NCI-H2107 treated with DMSO at 0.1 percent for 48 hours (cell line): ENCODE results near the gene SETD1A.
"Not testable (repeated sequence)": the region's sequence is repeated elsewhere in the genome, so short reads cannot be mapped to it uniquely, and the experiment has no call there.

Source experiments
- DNase-seq: peaks from one replicate; lab custom pipeline; 2025; ENCODE audit not compliant: unreplicated experiment; lab: John Stamatoyannopoulos, UW

SETD1A gene

GRCh38 chr16:30929167-30929566 lies 28.4 kb upstream of the SETD1A start:
- no peak for DNase-seq

- no peak for DNase-seq
These were observed 27.4 kb upstream of the SETD1A start for GRCh38 chr16:30930160-30930571.

- no peak for DNase-seq
These were observed 26.4 kb upstream of the SETD1A start for GRCh38 chr16:30931068-30931650.

DNA sequence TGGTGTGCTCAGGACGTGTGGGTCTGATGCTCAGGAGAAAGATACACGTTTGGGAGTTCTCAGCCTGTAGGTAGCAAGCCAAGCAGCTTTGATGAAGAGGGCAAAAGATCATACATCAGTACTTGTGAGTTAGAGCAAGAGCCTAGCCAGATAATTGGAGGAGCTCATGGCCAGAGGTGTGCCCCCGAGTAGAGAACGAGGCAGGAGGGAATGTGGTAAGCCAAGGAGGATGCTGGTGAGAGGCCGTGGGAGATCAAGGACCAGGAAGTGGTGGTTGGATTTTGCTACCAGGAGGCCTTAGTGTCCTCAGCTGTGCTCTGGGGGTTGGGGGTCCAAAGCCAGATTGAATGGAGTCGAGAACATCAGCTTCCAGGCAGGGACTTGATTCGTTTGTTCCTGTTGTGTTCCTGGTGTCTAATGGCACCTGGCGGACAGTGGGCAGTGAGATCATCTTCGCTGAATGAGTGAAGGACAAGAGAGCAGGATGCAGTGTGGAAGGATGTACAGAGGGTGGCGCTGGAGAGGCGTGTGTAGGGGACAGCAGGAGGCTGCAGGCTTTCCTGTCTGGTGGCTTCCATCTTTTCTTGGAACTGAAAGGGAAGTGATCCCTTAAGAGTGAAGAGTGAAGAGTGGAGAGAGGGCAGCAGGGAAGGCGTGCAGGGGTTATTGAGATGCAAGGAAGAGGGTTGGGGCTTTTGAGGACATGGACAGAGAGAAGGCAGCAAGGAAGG lies 22.6 kb upstream of the SETD1A start:
- no peak for DNase-seq

GRCh38 chr16:30937692-30938091 lies 19.9 kb upstream of the SETD1A start:
- DNase-seq = no peak

DNA sequence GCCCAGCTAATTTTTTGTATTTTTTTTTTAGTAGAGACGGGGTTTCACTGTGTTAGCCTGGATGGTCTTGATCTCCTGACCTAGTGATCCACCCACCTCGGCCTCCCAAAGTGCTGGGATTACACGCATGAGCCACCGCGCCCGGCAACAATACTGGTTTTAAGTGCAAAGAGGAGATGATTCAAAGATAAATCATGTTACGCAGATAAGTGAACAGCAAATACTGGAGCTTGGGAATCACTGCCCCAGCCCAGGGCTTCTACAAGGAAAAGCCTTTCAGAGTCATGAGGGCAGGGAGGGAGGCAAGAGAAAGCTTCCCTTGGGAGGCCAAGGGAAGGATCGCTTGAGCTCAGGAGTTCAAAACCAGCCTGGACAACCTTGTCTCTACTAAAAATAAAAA lies 18.0 kb upstream of the SETD1A start:
- not testable (repeated sequence) for DNase-seq

- peak; percentile 30 for DNase-seq
These were observed 15.7 kb upstream of the SETD1A start for GRCh38 chr16:30941600-30942425.

GRCh38 chr16:30942426-30942806 lies 15.1 kb upstream of the SETD1A start:
- no peak for DNase-seq

DNA sequence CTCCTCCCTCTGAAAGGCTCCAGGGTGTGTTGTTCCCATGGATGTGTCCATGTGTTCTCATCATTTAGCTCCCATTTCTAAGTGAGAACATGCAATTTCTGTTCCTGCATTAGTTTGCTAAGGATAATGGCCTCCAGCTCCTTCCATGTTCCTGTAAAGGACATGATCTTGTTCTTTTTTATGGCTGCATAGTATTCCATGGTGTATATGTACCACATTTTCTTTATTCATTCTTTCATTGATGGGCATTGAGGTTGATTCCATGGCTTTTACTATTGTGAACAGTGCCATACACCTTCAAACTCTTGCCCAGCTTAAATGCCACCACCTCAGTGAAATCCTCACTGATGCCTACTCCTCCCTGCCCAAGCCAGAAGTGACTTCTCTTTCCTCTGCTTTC lies 13.2 kb upstream of the SETD1A start:
- DNase-seq = no peak

DNA sequence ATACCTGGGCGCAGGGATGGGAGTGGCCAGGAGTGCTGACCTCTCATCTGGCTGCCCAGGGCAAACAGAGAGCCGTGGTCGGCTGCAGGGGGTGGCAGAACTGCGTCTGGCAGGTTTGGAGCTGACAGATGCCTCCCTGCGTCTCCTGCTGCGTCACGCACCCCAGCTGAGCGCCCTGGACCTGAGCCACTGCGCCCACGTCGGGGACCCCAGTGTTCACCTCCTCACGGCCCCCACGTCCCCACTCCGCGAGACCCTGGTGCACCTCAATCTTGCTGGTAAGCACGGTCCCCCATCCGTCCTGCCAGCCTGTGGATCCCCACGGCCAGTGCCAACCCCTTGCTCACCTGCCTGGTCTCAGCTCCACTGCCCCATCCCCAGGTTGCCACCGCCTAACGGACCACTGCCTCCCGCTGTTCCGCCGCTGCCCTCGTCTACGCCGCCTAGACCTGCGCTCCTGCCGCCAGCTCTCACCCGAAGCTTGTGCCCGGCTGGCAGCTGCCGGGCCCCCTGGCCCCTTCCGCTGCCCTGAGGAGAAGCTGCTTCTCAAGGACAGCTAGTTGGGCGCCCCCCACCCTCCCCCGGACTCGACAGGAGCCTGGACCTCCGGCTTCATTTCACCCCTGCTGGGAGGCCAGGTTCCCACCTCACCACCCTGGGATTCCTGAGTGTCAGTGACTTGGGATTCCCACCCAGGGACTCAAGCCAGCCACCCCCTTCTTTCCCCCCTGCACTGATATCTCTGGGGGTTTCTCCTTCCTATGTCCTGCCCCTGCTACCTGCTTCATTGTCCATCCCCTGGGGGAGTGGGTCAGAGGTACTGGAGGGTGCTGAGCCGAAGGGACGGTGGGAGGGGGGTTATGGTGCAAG lies 10.6 kb upstream of the SETD1A start:
- DNase-seq = no peak

GRCh38 chr16:30947541-30947858 lies 10.1 kb upstream of the SETD1A start:
- DNase-seq = no peak

DNA sequence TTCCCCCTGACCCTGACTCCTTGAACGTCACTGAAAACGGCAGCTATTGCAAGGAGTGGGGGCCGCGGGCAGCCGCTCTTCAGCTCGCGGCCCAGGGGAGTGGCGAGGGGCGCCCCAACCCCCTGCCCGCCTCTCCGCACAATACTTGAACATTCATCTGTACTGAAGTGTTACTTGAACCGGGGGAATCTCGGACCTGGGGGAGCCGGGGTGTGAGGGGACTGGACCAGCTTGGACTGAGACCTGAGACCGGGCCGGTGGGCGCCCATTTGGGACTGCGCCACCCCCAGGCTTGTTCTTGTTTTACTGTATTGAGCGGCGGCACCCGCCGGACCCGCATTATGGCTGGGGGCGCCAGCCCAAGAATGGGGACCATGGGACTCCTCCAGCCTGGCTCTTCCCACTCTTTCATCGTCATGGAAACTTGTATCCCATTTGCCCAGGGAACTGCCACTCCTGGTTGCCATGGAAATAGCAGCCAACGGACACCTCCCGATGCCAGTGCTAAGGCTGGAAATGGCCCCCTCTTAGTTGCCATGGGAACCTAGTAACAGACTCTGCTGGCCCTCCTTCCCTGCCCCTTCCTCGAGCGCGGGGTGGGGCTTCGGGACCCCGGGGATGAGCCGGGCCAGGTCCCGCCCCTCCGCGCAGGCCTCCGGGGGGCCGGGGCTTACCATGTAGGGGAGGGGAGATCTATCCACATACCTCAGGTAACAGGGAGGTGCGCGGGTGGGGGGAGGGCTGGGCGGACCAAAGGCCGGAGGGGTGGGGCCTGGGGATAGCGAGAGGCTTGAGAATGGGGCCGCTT lies 9.5 kb upstream of the SETD1A start:
- no peak for DNase-seq

- DNase-seq = no peak
These were observed 8.6 kb upstream of the SETD1A start, which contains the start of gene ORAI3 for GRCh38 chr16:30948667-30949649. Gene ORAI3 (plus strand): TSS chr16:30949068. CDS start chr16:30949290, 222 bp downstream.

- DNase-seq = no peak
These were observed 7.7 kb upstream of the SETD1A start for GRCh38 chr16:30949650-30950515.

GRCh38 chr16:30950516-30951065 lies 7.0 kb upstream of the SETD1A start:
- no peak for DNase-seq

- DNase-seq = no peak
These were observed 6.4 kb upstream of the SETD1A start for GRCh38 chr16:30951193-30951592.

DNA sequence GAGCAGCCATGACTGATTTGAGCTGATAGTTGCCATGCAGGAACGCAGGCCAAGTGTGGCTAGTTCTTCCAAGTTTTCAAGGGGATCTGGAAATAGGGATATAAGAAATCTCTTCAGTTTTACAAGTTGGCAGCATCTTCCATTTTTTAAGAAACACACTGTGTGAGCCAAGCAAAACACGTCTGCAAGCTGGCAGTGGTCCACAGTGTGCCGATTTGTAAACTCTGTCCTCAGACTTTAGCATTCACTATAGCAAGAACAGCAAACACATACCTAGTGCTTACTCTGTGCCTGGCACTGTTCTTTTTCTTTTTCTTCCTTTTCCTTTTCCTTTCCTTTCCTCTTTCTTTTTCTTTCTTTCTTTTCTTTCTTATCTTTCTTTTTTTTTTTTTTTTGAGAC lies 5.8 kb upstream of the SETD1A start:
- DNase-seq = no peak

GRCh38 chr16:30953111-30953510 lies 4.4 kb upstream of the SETD1A start:
- no peak for DNase-seq
